HG02798 (cell line): ENCODE results near the gene ERICH3.

Experiments used
- ATAC-seq: cut with Tn5 transposase; IDR thresholded peaks from one replicate; pipeline ENCODE4 v1.9.1; 2021; ENCODE audit warnings: mild to moderate bottlenecking; ENCODE audit not compliant: unreplicated experiment, poor library complexity

Gene ERICH3, protein sequence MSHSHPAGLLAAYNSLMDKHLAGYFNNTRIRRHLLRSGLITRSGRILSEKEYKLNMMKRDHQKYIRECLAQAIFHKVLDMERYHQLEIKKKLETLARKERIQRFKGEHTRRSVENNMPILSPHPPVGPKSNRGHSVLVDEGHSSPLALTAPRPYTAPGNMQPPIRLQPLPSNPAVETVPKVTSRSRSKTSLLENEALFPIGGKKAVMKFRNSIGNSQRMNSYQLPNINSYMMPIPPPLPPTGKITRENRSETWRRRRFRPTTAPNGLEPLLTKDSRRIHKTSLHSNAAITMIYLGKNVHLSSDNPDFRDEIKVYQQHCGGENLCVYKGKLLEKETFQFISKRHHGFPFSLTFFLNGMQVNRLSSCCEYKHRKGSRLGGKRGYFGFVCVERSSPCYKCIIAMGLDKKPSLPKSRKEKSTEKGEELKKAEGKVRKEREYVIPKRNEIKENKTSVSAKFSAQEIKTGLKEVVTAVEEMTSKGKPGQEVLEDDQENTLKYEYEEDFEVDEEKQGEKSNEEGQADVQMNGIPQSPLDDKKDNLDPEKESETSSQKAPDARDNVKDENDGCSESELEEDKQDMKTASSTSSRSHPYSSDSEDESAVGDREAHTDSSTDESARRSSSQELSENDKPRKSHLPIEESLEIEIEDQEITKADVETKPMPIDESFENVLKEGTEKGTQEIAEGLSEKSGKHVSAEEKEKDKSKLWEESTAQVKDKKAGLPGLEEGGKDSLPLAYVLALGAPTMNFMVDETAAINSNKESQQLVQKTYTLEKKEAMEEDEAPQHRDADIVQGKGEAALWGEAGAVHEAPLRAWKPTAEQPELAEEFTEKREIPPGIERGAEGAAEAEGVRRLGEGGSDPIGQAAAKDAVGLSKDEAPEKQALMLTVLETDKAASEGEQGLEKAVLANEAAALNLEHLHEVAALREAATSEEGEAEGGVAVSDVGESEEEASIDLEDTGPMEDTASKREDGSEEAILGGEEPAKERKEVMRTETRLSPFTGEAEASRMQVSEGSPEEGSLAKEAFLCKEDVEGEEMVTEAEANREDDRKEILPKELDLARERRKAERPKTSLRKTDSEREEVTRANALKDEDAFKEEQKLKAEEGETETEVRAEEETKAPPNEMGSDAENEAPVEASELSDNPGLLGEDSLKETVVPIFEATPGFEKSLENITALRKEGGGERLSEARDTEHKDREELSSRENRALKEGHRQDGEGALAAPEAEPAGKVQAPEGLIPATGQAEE (N-terminal part only)

DNA sequence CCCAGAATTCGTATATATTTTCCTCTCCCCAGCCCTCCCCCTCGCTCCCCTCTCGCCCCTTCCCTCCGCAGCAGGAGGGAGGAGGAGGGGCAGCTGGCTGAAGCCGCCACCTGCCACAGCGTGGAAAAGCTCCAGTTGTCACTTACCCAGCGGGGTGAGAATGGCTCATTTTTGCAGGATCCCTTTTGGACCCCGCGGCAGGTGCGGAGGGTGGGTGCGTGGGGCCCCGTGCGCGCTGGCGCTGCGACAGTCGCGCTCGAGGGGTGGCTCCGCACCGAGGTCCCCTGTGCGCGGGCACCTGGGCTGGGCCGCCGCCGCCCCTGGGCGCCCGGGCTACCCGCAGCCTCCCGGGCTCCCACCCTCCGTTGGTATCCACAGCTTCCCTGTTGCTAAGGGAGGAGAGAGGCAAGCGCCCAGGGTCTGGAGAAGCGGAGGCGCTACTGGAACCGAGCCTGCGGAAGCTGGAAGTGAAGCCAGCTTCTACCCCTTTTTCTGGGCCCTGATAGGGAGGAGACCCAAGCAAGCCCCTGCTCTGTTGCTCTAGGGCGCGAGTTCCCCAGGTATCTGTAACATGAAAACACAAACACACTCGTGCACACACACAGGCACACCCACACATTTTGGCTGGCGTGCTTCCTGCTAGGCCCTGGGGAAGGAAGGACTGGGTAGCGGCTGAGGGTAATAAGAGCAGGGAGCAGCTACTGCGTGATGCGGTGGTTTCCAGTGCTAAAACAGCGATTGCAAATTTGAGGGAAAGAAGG is at the start of gene ERICH3:
ERICH3 (minus strand) TSS at position 442 of the 761 bp plus-strand sequence; CDS start at position 169, 273 bp downstream.
- no peak for ATAC-seq

DNA sequence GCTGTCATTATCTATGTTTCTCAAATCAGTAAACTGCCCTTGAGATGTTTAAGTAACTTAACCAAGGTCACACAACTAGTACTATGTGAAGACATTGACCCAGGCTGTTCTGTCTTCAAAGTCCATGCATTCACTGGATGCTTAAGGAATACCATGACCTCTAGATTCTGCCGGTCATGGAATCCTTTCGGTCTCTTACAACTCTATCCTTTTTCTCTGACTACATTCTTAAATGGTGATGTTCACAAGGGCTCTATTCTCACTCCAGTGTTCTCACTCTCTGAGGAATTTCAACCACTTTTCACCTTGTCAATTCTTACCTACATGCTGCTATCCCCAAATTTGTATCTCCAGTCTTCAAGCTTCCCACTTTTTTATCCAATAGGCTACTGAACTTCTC is 44.0 kb upstream of the ERICH3 start:
- no peak for ATAC-seq

DNA sequence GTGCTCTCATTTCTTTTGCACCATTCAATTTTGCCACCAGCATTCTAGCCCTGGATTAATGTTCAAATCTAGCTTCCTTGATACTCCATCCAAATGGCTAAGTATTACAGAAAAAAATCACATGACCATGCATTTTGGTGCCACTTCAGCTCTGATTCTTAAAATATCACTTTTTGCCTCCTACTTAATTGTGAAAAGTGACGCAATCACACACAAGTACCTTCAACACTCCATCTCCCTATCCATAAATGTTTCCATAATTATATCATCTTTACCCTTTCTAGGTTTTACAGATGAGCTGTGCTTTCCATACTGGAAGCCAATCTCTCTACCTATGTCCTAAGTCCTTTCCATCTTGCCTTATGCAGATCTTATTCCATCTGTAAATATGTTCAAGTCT is 43.2 kb upstream of the ERICH3 start:
- no peak for ATAC-seq

DNA sequence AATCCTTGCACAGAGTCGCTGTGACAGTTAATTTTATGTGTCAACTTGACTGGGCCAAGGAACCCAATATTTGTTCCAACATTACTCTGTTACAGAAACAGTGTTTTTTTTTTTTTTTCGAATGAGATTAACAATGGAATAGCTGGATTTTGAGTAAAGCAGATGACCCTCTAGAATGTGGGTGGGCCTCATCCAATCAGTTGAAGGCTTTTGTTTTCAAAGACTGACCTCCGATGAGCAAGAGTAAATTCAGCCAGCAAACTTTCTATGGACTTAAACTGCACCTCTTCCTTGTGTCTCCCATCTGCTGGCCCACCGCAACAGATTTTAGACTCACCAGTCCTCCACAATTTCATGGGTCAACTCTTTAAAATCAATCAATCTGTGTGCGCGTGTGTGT is 42.2 kb upstream of the ERICH3 start:
- no peak for ATAC-seq

DNA sequence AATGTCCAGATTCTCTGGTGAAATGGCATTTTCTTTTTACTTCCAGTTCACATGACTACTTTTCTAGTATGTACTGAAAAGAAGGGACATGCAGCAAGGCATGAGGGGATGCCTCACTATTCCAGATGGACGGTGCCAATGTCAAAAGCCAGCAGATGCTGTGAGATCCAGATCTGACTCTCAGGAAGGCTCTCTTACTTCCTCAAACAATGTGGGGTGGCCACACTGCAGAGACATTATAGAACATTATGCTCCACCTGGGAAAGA is 41.6 kb upstream of the ERICH3 start:
- ATAC-seq = no peak

DNA sequence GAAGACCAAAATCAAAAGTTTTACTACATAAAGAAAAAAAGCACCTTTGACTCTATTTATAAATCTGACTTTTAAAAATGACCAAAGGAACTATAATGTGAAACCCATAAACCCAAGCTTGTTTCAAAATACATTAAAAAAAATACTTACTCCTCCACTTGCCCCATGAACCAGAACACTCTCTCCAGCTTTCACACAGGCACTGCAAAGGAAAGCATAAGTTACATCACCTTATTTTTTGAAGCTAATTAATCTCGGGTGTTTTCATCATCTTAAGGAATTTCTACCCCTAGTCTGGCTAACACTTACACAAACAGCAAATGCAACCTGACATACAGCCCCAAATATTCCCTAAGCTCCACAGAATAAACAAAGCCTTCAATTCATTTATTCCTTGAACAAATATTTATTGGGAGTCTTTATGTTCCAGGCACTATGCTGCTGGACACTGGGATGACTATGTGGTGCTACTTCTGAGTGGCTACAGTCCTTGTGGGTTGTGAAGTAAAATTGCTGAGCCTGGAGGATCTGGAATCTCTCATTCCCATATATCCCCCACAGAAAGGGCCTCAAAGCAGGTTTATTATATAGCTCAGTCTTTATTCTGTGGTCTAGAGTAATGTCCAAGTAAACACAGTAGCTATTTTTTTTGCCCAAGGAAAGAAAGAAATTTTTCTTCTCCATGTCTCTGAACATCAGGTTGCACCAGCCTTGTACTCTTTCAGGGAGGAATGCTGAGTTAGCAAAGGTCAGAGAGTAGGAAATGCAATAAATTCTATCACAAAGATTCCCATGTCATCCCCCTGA is 41.0 kb upstream of the ERICH3 start:
- peak; percentile 75 for ATAC-seq

DNA sequence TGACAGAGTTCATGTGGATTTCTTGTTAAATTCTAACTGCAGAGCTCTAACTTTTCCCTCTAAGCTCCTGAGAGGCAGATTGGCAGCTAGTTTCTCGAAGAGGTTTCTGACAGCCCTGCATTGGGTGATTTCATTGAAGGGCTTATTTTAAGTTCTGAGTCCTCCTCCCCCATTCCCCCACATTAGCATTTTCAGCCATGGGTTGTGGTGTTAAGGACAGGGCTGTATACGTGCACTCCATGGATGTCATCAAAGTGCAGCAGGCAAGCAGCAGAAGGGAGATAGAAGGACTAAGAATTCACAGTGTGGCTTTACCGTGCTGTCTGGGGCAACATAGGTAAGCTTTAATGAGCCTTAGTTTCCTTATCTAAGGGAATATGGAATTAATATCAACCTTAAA is 40.3 kb upstream of the ERICH3 start:
- ATAC-seq = peak; percentile 26

DNA sequence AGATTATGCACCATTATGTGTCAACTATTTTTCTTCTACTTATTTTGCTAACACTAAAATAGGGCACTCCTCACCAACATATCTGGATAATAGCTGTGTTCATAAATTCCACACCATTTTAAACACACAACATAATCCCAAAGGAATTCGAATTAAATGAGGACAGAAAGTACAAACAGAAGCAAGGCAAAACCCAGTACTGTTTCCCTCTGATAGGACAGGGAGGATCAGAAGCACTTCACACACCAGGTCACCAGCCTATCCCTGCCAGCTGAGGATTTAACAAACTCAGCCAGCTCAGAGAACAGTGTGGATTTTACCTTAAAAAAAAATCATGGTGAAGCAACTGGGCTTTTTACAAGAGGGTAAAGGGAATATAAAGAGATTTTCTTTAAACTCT is 39.3 kb upstream of the ERICH3 start:
- no peak for ATAC-seq

DNA sequence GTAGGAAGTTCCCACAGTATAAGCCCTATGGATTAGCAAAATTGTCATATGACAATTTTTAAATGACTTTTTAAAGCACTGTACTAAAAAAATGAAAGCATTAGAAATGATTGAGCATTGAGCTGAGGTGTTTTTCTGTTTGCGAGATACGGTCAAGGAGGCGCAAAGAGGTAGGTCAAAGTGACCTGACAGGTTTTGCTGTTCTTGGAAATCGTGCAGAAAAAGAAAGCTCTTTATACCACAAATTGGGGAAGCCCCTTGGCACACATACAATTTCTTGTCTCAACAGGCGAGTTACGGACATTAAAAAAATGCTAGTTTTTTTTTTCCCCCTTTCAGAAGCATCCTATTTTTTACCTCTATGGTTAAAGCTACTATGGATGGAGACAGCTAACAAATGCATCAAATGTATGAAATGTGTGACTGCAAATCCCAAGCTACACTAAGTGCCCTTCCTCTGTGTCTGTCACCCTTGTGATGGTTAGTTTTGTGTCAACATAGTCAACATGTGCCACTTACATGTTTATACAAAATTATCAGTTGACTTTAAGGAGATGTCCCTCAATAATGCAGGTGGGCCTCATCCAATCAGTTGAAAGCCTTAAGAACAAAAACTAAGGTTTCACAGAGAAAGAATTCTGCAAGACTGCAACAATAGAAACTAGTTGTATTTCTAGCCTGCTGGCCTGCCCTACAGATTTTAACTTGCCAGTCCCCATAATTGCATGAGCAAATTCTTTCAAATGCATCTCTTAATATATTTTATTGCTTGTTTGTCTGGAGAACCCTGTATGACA is 30.0 kb upstream of the ERICH3 start:
- no peak for ATAC-seq

DNA sequence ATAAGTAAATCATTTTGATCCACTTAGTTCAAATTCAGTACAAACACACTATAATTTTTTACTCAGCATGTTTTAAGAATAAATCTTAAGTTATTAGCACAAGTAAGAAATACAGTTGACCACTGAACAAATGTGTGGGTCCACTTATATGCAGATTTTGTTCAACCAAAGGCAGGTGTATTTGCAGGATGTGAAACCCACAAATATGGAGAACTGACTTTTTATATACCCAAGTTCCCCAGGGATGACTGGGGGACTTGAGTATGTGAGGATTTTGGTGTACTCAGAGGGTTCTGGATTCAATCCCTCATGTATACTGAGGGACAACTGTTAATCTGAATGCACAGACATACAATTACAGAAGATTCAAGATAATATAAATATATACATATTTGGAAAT is 25.7 kb upstream of the ERICH3 start:
- ATAC-seq = peak; percentile 33

DNA sequence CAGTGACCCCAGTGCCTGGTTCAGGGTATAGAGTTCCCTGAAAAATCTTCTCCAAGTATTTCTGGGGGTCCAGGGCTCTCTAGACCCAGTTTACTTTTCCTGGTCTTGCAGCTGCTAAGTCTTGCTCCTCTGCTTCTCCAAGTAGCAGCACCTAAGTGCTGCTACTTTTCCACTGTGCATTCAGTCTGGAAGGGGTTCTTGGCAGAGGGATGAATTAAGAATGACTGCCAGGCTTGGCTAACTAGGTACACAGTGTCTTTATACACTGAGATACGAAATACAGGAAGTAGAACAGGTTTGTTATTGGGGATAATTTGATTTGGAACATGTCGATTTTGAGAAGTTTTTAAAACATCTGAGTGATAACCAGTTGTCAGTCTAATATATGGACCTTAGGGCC is 24.2 kb upstream of the ERICH3 start:
- ATAC-seq = no peak

DNA sequence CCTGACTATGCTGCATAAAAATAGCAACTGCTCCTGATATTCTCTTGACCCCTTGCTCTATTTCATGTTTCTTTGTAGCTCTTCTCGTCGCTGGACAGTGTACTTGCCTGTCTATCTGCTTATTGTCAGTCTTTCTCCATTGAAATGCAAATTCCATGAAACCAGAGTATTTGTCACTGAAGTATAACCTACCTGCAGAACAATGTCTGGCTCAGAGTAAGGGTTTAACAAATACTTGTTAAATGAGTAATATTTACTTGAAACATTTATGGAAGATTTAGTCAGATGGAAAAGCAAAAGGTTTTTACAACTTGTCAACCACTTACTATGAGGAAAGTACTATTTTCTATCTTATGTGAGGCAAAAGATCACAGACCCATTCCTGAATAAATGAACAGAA is 19.9 kb upstream of the ERICH3 start:
- no peak for ATAC-seq

DNA sequence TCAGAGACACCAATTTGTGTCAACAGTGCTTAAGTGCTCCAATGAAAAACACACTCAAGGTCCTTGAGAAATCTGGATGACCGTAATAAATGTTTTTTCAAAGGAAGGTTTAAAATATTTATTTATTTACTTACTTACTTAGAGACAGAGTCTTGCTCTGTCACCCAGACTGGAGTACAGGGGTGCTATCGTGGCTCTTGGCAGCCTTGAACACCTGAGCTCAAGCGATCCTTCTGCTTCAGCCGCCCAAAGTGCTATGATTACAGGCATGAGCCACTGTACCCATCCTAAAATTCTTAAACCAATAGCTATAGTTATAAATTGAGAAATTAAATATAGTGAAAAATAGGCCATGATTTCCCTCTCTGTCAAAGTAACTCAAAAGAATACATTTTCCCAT is 17.3 kb upstream of the ERICH3 start:
- no peak for ATAC-seq

DNA sequence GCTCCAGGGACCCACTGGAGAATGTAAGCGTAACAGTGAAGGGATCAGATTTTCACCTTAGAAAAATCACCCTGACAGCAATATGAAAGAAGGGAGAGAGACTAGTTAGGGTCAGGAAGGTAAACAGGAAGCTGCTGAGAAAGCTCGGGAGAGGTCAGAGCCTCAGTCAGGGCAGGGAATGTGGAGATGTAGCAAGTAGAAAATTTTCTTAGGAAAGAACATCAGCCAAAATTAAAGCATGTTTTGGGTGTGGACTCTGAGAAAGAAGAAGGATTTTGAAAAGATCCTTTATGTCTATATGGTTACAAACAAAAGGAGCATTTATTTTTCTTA is 16.7 kb upstream of the ERICH3 start:
- no peak for ATAC-seq

DNA sequence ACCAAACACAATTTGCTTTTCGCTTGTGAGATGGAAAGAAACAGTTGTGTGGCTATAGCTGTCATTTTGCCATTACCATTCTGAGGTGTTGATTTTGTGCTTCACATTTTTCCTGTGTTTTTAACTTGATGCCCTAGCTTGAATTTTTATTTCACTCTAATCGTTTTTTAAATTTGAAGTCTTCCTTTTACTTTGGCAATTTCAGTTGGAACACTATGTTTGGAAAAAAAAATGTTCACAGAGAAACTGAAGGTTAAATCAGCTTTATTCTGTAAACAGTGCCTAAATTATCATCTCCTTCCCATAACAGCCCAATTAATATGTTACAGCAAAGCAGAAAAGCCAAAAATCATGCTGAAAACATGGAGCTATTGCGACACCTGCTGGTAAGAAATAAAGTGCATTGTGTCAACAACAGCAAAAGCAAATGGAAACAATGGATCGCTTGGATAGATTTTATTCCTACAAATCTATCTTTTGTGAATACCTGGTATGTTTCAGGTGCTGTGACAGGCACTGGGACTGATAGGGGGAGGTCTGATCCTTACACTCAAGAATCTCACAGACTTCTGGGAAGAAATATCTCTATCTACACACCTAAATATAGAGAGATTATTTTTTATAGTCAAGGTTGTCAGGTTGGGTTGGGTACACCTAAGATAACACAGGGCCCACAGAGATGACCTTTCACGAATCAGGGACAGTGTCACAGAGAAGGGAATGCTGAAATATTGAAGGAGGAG is 16.2 kb upstream of the ERICH3 start:
- peak; percentile 80 for ATAC-seq

DNA sequence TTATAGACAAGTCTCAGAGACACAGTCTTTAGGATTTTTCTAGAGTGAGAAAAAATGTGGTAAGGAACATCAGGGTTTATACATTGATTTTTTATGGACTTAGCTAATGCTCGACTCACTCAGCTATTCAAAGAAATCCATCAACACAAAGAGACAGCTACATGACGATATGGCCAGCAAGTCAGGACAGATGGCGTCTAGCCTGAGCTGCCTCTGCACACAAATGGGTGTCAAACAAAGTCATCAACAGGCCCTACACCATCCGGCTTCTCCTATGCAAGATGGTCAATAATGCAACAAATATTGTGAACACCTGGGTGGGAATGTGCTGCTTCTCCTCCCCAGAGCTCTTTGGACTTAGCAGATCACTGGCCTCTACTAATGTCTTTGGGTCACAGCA is 13.3 kb upstream of the ERICH3 start:
- no peak for ATAC-seq

DNA sequence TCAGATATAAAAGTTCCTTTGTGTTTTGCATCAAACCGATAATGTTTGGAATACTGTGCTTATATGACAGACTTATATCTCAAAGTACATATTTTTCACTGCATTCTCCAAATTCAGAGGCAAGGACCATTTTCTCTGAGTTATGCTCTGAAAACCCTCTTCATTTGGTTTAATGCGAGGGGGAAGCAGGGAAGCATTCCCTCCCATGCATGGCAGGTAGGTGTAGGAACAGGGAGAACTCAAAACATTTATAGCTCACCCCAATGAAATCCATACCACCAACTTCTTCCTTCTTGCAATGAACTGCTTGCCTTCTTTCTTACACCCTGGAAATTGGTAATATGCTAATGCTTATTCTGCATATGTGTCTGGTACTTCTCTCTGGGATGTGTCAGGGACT is 10.7 kb upstream of the ERICH3 start:
- no peak for ATAC-seq

DNA sequence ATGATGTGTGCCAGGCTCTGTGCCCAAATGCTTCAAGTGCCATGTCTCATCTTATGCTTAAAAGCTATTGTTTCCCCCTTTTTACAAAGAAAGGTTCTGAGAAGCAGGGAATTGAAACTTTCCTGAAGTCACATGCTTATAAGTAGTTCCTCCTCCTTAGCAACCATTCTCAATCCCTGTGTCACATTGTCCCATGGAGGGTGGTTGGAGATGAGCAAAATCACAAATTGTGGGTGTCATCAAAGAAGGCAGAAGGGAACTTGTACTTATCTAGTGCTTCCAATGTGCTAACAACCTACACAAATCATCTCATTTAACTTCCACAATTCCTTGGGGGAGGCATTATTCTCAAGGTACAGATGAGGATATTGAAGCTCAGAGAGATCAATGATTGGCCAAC is 10.1 kb upstream of the ERICH3 start:
- ATAC-seq = no peak
